ENCODE data around the gene NOXO1.
"Not testable (repeated sequence)": the region's sequence is repeated elsewhere in the genome, so short reads cannot be mapped to it uniquely, and the experiment has no call there.

Gene NOXO1

DNA sequence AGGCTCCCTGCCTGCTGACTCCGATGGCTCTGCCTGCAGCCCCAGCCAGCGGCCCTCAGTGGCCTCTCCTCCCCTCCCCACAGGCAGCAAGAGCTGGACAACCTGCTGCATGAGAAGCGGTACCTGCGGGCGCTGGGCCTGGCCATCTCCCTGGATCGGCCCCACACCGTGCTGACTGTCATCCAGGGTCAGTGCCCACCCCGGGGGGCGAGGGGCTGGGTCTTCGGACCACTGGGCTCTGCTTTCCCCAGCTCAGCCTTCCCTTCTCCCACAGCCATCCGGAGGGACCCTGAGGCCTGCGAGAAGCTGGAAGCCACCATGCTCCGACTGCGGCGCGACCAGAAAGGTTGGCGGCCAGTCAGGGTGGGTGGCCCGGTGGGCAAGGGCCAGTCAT lies 3.4 kb downstream of the NOXO1 start:
- DNase-seq: no peak

GRCh38 chr16:1976951-1977874 lies 4.1 kb downstream of the NOXO1 start:
- no peak for DNase-seq

GRCh38 chr16:1976216-1976520 lies 5.1 kb downstream of the NOXO1 start:
- DNase-seq: no peak

DNA sequence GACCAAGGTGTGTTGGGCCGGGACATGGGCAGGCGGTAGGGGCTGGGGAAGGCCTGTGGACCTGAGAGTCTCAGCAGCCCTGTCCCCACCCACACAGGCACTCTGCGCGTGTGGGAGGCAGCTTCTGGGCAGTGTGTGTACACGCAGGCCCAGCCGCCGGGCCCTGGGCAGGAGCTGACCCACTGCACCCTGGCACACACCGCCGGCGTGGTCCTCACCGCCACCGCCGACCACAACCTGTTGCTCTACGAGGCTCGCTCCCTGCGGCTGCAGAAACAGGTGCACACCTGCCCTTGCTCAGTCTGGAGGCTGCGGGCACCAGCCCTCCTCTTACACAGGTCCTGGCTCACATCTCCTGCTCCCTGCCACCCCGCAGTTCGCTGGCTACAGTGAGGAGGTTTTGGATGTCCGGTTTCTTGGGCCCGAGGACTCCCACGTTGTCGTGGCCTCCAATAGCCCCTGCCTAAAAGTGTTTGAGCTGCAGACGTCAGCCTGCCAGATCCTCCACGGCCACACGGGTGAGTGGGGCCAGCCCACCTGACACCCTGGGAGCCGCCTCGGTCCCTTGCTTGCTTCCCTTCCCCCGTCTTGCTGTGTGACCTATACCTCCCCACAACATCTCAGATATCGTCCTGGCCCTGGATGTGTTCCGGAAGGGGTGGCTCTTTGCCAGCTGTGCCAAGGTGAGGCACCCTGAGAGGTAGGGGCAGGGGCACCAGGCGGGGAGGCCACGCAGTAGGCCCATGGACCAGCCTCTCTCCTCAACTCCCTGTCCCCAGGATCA lies 5.6 kb downstream of the NOXO1 start:
- DNase-seq: no peak

DNA sequence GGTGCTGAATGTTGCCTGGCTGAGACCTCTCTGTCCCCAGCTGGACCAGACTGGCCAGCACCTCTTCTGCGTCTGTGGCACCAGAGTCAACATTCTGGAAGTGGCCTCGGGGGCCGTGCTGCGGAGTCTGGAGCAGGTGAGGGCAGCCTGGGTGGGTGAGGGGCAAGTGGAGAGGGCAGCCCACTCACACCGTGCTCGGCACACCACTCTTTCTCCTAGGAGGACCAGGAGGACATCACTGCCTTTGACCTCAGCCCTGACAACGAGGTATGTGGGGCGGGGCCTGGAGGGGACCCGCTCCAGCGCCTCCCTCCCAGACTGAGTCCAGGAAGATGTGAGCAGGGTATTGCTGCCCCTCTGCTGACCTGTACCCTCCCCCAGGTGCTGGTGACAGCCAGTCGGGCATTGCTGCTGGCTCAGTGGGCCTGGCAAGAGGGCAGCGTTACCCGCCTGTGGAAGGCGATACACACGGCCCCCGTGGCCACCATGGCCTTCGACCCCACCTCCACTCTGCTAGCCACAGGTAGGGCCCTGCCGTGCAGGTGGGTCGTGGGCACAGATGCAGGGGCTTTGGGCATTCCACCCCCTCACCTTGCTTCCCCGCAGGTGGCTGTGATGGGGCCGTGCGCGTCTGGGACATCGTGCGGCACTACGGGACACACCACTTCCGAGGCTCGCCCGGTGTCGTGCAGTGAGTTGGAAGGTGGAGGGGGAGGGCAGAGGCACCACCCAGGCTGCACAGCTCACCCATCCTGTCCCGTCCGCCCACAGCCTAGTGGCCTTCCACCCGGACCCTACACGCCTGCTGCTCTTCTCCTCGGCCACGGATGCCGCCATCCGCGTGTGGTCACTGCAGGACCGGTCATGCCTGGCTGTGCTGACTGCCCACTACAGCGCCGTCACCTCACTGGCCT lies 6.9 kb downstream of the NOXO1 start:
- no peak for DNase-seq

DNA sequence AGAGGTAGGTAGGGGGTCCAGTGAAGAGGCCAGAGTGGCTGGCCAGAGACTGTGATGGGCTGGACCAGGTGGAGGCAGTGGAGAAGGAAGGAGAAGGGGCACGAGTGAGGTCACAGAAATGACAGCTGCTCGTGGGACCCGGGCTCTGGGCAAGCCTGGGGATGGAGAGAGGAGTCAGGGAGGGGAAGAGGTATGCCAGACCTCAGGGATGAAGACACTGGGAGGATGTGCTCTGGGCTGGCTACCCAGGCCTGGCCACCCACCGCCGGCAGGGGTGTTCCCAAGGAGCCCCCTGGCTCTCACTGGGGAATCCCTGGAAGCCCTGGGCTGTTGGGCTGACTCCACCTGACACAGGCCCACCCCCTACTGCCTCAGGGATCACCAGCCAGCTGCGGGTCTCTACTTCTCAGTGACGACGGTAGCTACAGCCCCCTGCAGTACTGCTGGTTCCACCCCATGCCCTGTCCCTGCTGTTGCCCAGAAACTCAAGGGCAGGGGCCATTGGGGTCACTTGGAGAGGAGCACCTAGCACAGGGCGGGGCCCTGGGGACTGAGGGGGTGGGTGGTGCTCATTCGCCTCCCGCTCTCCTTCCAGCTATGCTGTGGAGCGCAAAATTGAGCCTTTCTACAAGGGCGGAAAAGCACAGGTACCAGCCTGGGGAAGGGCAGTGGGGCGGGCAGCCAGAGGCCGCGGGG lies 7.7 kb downstream of the NOXO1 start:
- DNase-seq: no peak

DNA sequence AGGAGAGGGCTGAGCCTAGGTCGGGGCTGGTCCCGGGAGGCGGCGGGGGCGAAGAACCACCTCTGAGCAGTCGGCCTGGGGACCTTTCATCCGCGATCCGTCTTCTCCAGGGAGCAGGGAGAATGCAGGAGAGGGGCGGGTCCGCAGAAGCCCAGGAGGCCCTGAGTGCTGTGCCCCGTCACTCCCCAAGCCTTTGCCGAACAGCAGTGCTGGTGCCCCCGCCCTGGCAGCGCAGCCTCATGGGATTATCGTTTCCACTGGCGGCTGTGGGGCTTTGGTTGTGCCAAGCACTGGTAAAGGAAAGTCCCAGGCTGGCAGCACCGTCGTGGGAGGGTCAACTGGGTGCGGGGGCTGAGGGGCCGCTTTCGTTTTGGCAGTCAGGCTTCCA lies 8.8 kb downstream of the NOXO1 start:
- DNase-seq: no peak

DNA sequence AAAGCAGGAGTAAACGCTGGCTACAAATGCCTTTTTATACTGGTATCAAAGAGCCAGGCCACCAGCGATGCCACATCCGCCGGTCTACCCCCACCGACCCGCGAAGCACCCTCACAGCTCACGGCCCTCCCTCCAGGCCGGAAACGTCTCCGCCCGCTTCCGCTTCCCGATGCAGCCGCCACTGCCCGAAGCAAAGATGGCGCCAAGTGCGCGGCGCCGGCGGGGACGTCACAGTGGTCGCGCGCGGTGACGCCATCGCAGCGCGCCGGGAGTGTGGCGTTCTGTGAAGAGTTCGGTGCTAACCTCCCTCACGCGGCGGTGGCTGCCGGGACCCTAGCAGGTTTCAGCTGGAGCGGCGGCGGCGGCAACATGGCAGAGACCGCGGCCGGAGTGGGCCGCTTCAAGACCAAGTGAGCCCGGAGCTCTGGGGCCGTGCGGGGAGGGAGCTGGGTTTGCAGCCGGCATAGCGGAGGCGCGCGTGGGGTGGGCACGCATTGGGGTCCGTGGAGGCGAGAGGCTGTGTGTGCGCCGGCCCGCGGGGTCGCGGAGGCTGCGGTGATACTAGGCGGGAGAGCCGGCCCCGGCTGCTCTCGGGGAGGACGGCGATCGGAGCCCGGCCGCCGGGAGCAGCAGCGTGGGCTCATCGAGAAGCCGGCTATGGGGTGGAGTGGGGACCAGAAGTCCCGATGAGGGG lies 9.3 kb downstream of the NOXO1 start, which contains the start of gene TBL3:
Gene TBL3, plus strand, starts transcription at position 258 of the 694 bp plus-strand sequence. Its CDS starts 112 bp downstream, at position 370.
- DNase-seq: peak; percentile 94

- no peak for DNase-seq
Measured at GRCh38 chr16:1968146-1968953, 12.9 kb downstream of the NOXO1 start.

DNA sequence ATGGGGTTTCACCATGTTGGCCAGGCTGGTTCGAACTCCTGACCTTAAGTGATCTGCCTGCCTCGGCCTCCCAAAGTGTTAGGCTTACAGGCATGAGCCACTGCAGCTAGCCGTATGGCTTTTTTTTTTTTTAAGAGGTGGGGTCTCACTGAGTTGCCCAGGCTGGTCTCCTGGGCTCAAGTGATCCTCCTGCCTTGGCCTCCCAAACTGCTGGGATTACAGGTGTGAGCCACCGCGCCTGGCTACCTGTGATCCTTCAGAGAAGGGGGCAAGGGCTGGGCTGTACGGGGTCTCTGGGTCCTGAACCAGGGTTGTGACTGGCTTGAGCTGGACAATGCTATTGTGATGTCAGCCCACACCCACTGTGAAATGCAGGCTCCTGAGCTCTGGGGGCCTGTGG lies 14.8 kb downstream of the NOXO1 start, which contains the start of gene RNF151:
Gene RNF151, plus strand, starts transcription at position 397 of the 400 bp plus-strand sequence. CDS start 26 bp downstream, outside the sequence.
- no peak for DNase-seq

GRCh38 chr16:1965396-1966001 lies 15.8 kb downstream of the NOXO1 start:
- no peak for DNase-seq

GRCh38 chr16:1964506-1965395 lies 16.5 kb downstream of the NOXO1 start, which contains the start of gene RPS2:
Gene RPS2 (minus strand): TSS chr16:1964826. CDS start chr16:1964625, 201 bp downstream.
- peak; percentile 99 for DNase-seq

- peak; percentile 38 for DNase-seq
Measured at GRCh38 chr16:1963806-1964505, 17.3 kb downstream of the NOXO1 start.

GRCh38 chr16:1962161-1963153 lies 18.8 kb downstream of the NOXO1 start:
- not testable (repeated sequence) for DNase-seq

DNA sequence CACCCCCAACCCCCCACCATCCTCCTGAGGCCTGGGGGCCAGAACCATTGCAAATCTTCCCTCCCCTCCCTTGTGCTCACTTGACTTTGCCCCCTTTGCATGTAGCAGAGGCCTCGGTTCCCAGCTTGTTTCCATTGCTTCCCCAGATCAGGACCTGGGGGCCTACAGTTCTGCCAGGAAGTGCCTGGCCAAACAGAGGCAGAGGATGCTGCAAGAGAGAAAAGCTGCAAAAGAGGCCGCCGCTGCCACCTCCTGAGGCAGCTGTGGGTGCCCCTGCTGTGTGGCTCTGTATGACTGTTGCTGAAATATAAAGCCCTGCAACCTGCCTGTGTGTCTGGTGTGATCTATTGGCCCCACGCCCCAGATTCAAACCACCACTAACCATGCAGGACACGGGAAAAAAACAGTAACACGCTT lies 19.6 kb downstream of the NOXO1 start:
- DNase-seq: no peak

DNA sequence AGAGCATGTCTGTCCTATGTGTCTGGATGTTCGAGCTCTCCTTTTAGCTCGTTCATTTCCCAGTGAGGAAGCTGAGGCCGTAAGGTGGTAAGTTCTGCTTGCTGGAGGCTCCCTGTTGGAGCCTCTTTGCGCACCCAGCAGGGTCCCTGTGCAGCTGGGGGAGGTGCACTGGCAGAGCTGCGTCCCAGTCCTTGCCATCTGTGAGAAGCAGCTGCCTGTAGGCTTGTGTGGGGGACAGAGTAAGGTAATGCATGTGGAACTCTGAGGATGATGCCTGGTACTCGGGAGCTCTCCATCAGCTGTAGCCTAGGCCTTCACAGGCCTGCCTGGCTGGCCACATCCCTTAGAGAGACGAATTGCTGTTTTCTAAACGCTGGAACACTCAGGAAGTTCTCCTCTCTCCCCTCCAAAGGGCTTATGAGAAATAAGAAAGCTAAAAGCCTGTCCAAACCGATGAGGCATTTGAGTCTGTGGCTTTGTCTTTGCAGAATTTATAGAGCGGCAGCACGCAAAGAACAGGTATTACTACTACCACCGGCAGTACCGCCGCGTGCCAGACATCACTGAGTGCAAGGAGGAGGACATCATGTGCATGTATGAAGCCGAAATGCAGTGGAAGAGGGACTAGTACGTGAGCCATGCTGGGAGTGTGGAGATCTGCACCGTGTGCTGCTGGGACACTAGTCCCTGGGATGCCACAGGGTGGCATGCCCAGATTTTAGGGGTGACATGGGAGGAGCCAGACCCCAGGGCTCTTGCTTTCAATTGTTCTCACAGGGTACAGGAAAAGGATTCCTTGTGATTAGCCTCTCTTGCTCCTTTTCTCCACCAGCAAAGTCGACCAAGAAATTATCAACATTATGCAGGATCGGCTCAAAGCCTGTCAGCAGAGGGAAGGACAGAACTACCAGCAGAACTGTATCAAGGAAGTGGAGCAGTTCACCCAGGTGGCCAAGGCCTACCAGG lies 20.3 kb downstream of the NOXO1 start:
- DNase-seq: peak; percentile 37
